ENCODE results near the gene KIFC1. TPM values are rescaled to one million over a fixed set of nuclear protein-coding genes. Genes with fewer than 3 reads are reported as not detected.

The KIFC1 gene
- total and polyA plus RNA-seq, 9 of the 15 experiments (the other 6 are each of a cell fraction or from before 2014, with no cell fraction given) = 1.3 to 95.2 (median 76.9) TPM

GRCh38 chr6:33391278-33391921 is at the start of gene KIFC1 (continued):
- TF ChIP-seq PTRF (tag; IDR thresholded peaks at IDR 0.05) (no peak), ELK3 (CRISPR knock-in tag; IDR thresholded peaks at IDR 0.05) (no peak), CBX3 (IDR thresholded peaks at IDR 0.05; ENCODE audit: borderline replicate concordance in 1 of 2, low read length in 2 of 2) (peak in 1 of 2 experiments; percentile 74; a peak in 2 of 3 replicates), KLF10 (CRISPR knock-in tag; IDR thresholded peaks at IDR 0.05) (no peak), VEZF1 (CRISPR knock-in tag; IDR thresholded peaks at IDR 0.05) (peak; percentile 95), ZSCAN29 (IDR thresholded peaks at IDR 0.05) (no peak), ETV5 (CRISPR knock-in tag; IDR thresholded peaks at IDR 0.05; ENCODE audit: low read depth) (peak; percentile 95), CBX8 (IDR thresholded peaks at IDR 0.05; ENCODE audit: borderline replicate concordance, extremely low read depth, low read depth, low read length, poor library complexity, severe bottlenecking) (no peak), ZNF785 (CRISPR knock-in tag; IDR thresholded peaks at IDR 0.05) (no peak), ZBTB7A (IDR thresholded peaks at IDR 0.05; ENCODE audit: borderline replicate concordance, control insufficient read depth, low read depth, low read length) (no peak), ZNF124 (CRISPR knock-in tag; IDR thresholded peaks at IDR 0.05) (no peak), MTA2 (IDR thresholded peaks at IDR 0.05; ENCODE audit: low read depth) (no peak), TBL1XR1 (IDR thresholded peaks at IDR 0.05; ENCODE audit: low read length in 2 of 2) (peak in 1 of 2 experiments; percentile 67; a peak in 3 of 4 replicates), CREB3L1 (IDR thresholded peaks at IDR 0.05; ENCODE audit: borderline replicate concordance, low read depth) (peak; percentile 89), ERF (CRISPR knock-in tag; IDR thresholded peaks at IDR 0.05) (0 out of 2 replicates have a peak, but pooled peaks have one; percentile 1), ZNF134 (CRISPR knock-in tag; conservative IDR thresholded peaks at IDR 0.05) (no peak), NR2C1 (IDR thresholded peaks at IDR 0.05) (no peak), NR2C1 (tag; IDR thresholded peaks at IDR 0.05) (no peak), CBX1 (IDR thresholded peaks at IDR 0.05; ENCODE audit: low read depth) (0 out of 2 replicates have a peak, but pooled peaks have one; percentile 9)
- TF ChIP-seq, protein P1, sequence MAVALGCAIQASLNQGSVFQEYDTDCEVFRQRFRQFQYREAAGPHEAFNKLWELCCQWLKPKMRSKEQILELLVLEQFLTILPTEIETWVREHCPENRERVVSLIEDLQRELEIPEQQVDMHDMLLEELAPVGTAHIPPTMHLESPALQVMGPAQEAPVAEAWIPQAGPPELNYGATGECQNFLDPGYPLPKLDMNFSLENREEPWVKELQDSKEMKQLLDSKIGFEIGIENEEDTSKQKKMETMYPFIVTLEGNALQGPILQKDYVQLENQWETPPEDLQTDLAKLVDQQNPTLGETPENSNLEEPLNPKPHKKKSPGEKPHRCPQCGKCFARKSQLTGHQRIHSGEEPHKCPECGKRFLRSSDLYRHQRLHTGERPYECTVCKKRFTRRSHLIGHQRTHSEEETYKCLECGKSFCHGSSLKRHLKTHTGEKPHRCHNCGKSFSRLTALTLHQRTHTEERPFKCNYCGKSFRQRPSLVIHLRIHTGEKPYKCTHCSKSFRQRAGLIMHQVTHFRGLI (CRISPR knock-in tag; IDR thresholded peaks at IDR 0.05) = no peak
- TF ChIP-seq, protein P2, sequence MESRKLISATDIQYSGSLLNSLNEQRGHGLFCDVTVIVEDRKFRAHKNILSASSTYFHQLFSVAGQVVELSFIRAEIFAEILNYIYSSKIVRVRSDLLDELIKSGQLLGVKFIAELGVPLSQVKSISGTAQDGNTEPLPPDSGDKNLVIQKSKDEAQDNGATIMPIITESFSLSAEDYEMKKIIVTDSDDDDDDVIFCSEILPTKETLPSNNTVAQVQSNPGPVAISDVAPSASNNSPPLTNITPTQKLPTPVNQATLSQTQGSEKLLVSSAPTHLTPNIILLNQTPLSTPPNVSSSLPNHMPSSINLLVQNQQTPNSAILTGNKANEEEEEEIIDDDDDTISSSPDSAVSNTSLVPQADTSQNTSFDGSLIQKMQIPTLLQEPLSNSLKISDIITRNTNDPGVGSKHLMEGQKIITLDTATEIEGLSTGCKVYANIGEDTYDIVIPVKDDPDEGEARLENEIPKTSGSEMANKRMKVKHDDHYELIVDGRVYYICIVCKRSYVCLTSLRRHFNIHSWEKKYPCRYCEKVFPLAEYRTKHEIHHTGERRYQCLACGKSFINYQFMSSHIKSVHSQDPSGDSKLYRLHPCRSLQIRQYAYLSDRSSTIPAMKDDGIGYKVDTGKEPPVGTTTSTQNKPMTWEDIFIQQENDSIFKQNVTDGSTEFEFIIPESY (CRISPR knock-in tag; IDR thresholded peaks at IDR 0.05) = peak; percentile 88
